Measurements from ENCODE around the gene PALLD.

- no peak for TF ChIP-seq PATZ1 (CRISPR knock-in tag; IDR thresholded peaks at IDR 0.05)
- TF ChIP-seq PAXIP1 (CRISPR knock-in tag; conservative IDR thresholded peaks at IDR 0.05) = no peak
- TF ChIP-seq NR2F2 (IDR thresholded peaks at IDR 0.05; ENCODE audit: borderline replicate concordance, low read depth) = no peak
- no peak for TF ChIP-seq ZNF253 (CRISPR knock-in tag; IDR thresholded peaks at IDR 0.05; ENCODE audit: borderline replicate concordance)
- no peak for TF ChIP-seq KAT8 (CRISPR knock-in tag; IDR thresholded peaks at IDR 0.05)
- TF ChIP-seq ZNF260 (CRISPR knock-in tag; IDR thresholded peaks at IDR 0.05; ENCODE audit: borderline replicate concordance, low read depth) = no peak
- no peak for TF ChIP-seq POLR2AphosphoS5 (IDR thresholded peaks at IDR 0.05; ENCODE audit: low read depth, low read length)
- TF ChIP-seq, protein P1, sequence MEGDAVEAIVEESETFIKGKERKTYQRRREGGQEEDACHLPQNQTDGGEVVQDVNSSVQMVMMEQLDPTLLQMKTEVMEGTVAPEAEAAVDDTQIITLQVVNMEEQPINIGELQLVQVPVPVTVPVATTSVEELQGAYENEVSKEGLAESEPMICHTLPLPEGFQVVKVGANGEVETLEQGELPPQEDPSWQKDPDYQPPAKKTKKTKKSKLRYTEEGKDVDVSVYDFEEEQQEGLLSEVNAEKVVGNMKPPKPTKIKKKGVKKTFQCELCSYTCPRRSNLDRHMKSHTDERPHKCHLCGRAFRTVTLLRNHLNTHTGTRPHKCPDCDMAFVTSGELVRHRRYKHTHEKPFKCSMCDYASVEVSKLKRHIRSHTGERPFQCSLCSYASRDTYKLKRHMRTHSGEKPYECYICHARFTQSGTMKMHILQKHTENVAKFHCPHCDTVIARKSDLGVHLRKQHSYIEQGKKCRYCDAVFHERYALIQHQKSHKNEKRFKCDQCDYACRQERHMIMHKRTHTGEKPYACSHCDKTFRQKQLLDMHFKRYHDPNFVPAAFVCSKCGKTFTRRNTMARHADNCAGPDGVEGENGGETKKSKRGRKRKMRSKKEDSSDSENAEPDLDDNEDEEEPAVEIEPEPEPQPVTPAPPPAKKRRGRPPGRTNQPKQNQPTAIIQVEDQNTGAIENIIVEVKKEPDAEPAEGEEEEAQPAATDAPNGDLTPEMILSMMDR (CRISPR knock-in tag; IDR thresholded peaks at IDR 0.05) = no peak
- TF ChIP-seq, protein P2, sequence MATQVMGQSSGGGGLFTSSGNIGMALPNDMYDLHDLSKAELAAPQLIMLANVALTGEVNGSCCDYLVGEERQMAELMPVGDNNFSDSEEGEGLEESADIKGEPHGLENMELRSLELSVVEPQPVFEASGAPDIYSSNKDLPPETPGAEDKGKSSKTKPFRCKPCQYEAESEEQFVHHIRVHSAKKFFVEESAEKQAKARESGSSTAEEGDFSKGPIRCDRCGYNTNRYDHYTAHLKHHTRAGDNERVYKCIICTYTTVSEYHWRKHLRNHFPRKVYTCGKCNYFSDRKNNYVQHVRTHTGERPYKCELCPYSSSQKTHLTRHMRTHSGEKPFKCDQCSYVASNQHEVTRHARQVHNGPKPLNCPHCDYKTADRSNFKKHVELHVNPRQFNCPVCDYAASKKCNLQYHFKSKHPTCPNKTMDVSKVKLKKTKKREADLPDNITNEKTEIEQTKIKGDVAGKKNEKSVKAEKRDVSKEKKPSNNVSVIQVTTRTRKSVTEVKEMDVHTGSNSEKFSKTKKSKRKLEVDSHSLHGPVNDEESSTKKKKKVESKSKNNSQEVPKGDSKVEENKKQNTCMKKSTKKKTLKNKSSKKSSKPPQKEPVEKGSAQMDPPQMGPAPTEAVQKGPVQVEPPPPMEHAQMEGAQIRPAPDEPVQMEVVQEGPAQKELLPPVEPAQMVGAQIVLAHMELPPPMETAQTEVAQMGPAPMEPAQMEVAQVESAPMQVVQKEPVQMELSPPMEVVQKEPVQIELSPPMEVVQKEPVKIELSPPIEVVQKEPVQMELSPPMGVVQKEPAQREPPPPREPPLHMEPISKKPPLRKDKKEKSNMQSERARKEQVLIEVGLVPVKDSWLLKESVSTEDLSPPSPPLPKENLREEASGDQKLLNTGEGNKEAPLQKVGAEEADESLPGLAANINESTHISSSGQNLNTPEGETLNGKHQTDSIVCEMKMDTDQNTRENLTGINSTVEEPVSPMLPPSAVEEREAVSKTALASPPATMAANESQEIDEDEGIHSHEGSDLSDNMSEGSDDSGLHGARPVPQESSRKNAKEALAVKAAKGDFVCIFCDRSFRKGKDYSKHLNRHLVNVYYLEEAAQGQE (IDR thresholded peaks at IDR 0.05; ENCODE audit: borderline replicate concordance in 1 of 2, low read depth in 1 of 2, low read length in 2 of 2) = no peak
Observed at GRCh38 chr4:168867128-168867527, 370.3 kb downstream of the PALLD start.
